ENCODE data around the gene RGN. TPM values are rescaled to one million over a fixed set of nuclear protein-coding genes. Genes with fewer than 3 reads are reported as not detected.

The RGN gene
- total RNA-seq, result 1.0 and 1.5 TPM in 2 replicates

GRCh38 chrX:47078129-47079043, at the start of gene RGN:
TSS of gene RGN (plus strand) at chrX:47078443. CDS start at chrX:47081145, 2,702 bp downstream.

Other genes with a start within 250 kb of the RGN start
- 7.4 and 12.4 TPM in 2 replicates for gene RP2, start 241.4 kb upstream of the RGN start, total RNA-seq
- gene JADE3, start 166.0 kb upstream of the RGN start, total RNA-seq, result 1.6 and 1.7 TPM in 2 replicates
- 77.3 and 82.5 TPM in 2 replicates for gene NDUFB11, start 66.3 kb downstream of the RGN start, total RNA-seq
- 54.7 and 60.7 TPM in 2 replicates for gene RBM10, start 66.8 kb downstream of the RGN start, total RNA-seq
- gene UBA1, start 115.4 kb downstream of the RGN start, total RNA-seq, result 163 and 183 TPM in 2 replicates
- gene CDK16, start 140.2 kb downstream of the RGN start, total RNA-seq, result 110 and 120 TPM in 2 replicates
- gene USP11, start 154.6 kb downstream of the RGN start, total RNA-seq, result 34.8 and 41.2 TPM in 2 replicates

All from bronchus fibroblast of lung (primary cell).